ENCODE measurements around the gene PHACTR2. TPM values are rescaled to one million over a fixed set of nuclear protein-coding genes. Genes with fewer than 3 reads are reported as not detected.
"Not testable (repeated sequence)": the region's sequence is repeated elsewhere in the genome, so short reads cannot be mapped to it uniquely, and the experiment has no call there.

Gene PHACTR2
- total RNA-seq, 6 donors from 2014 or later, result 68.1 to 133 (median 109) TPM

GRCh38 chr6:143844006-143844405 is 166.2 kb downstream of the PHACTR2 start:
- Histone ChIP-seq H3K27me3 (no peaks in the 10 kb centered on the region), H3K4me3 (peak overlapping the region; percentile 79 to 94 (median 84)), H3K9me3 (no peaks in the 10 kb centered on the region), H3K36me3 (peaks cover 9 to 43% (median 33%) of the 10 kb centered on the region in 4 donors), H3K4me1 (peaks cover 16 to 25% (median 20%) of the 10 kb centered on the region in 4 donors), H3K27ac (peak overlapping the region; percentile 95 to 96 (median 96))
- no peak for ATAC-seq (ENCODE audit: low FRiP score in 2 of 2)
- 7 to 15% methylated on average over 4 of the region's 4 CpGs for WGBS, 2 donors
- TF ChIP-seq POLR2AphosphoS5 (IDR thresholded peaks at IDR 0.05) (no peak), POLR2A (IDR thresholded peaks at IDR 0.05) (no peak), EP300 (IDR thresholded peaks at IDR 0.05) (no peak)
- TF ChIP-seq, protein P1, sequence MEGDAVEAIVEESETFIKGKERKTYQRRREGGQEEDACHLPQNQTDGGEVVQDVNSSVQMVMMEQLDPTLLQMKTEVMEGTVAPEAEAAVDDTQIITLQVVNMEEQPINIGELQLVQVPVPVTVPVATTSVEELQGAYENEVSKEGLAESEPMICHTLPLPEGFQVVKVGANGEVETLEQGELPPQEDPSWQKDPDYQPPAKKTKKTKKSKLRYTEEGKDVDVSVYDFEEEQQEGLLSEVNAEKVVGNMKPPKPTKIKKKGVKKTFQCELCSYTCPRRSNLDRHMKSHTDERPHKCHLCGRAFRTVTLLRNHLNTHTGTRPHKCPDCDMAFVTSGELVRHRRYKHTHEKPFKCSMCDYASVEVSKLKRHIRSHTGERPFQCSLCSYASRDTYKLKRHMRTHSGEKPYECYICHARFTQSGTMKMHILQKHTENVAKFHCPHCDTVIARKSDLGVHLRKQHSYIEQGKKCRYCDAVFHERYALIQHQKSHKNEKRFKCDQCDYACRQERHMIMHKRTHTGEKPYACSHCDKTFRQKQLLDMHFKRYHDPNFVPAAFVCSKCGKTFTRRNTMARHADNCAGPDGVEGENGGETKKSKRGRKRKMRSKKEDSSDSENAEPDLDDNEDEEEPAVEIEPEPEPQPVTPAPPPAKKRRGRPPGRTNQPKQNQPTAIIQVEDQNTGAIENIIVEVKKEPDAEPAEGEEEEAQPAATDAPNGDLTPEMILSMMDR (IDR thresholded peaks at IDR 0.05), result no peak
- DNase-seq, result no peak

DNA sequence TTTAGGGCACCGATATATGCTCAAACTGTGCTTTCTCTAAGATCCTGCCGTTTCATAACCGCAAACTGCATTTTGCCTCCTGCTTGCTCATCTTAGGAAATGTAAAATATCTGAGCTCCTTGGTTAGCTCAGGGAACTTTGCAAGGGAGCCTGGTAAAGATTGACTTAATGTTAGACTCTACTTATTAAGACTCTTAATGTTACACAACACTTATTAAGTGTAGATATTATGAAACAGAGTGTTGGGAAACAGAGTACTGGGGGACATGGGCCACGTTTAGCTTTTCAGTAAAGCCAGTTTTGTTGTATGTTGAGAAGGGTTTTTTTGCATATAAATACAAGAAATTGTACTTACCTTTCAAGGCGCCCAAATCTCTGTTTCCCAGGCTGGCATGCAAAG is 167.3 kb downstream of the PHACTR2 start:
- ATAC-seq (ENCODE audit: low FRiP score in 2 of 2) (no peak), DNase-seq (no peak)
- Histone ChIP-seq H3K9me3 (no peaks in the 10 kb centered on the region), H3K36me3 (peaks cover 9 to 53% (median 38%) of the 10 kb centered on the region in 4 donors), H3K27ac (peak overlapping the region in 2 of 4 donors; percentile 42 to 44), H3K4me3 (no peak overlapping the region), H3K27me3 (no peaks in the 10 kb centered on the region), H3K4me1 (peaks cover 16 to 25% (median 20%) of the 10 kb centered on the region in 4 donors)
- TF ChIP-seq POLR2AphosphoS5 (IDR thresholded peaks at IDR 0.05), result no peak
- TF ChIP-seq POLR2A (IDR thresholded peaks at IDR 0.05), result no peak
- no peak for TF ChIP-seq EP300 (IDR thresholded peaks at IDR 0.05)
- TF ChIP-seq, protein P1 (IDR thresholded peaks at IDR 0.05), result no peak
- WGBS, 2 donors, result 51 to 65% methylated on average over 5 of the region's 5 CpGs

DNA sequence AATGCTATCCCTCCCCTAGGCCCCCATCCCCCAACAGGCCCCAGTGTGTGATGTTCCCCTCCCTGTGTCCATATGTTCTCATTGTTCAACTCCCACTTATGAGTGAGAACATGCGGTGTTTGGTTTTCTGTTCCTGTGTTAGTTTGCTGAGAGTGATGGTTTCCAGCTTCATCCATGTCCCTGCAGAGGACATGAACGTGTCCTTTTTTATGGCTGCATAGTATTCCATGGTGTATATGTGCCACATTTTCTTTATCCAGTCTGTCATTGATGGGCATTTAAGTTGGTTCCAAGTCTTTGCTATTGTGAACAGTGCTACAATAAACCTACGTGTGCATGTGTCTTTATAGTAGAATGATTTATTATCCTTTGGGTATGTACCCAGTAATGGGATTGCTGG is 173.9 kb downstream of the PHACTR2 start:
- 98% methylated on average over 3 of the region's 3 CpGs for WGBS, 2 donors
- H3K9me3 ChIP-seq; H3K4me3 ChIP-seq; H3K4me1 ChIP-seq; DNase-seq; ATAC-seq (ENCODE audit: low FRiP score in 2 of 2); H3K27me3 ChIP-seq; H3K27ac ChIP-seq: not testable (repeated sequence)
- H3K36me3 ChIP-seq, result peaks cover 9 to 88% (median 55%) of the 10 kb centered on the region in 4 donors

DNA sequence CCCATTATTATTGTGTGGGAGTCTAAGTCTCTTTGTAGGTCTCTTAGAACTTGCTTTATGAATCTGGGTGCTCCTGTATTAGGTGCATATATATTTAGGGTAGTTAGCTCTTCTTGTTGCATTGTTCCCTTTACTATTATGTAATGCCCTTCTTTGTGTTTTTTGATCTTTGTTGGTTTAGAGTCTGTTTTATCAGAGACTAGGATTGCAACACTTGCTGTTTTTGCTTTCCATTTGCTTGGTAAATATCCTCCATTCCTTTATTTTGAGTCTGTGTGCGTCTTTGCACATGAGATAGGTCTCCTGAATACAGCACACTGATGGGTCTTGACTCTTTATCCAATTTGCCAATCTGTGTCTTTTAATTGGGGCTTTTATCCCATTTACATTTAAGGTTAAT is 177.3 kb downstream of the PHACTR2 start:
- not testable (repeated sequence) for H3K4me1 ChIP-seq; H3K27me3 ChIP-seq; H3K9me3 ChIP-seq; H3K27ac ChIP-seq; DNase-seq; H3K4me3 ChIP-seq; ATAC-seq (ENCODE audit: low FRiP score in 2 of 2)
- H3K36me3 ChIP-seq, result peaks cover 5 to 88% (median 56%) of the 10 kb centered on the region in 4 donors
- 97 to 100% methylated on average over 1 of the region's 1 CpG for WGBS, 2 donors

DNA sequence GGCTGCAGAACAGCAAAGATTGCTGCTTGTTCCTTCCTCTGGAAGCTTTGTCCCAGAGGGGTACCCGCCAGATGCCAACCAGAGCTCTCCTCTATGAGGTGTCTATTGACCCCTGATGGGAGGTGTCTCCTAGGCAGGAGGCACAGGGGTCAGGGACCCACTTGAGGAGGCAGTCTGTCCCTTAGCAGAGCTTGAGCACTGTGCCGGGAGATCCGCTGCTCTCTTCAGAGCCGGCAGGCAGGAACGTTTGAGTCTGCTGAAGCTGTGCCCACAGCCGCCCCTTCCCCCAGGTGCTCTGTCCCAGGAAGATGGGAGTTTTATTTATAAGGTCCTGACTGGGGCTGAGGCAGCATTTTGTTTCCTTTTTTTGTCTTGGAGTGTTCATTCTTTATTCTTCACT is 179.0 kb downstream of the PHACTR2 start:
- 93 to 98% methylated on average over 5 to 6 of the region's 6 CpGs for WGBS, 2 donors
- not testable (repeated sequence) for H3K27me3 ChIP-seq; H3K9me3 ChIP-seq; DNase-seq; H3K4me3 ChIP-seq; H3K4me1 ChIP-seq; ATAC-seq (ENCODE audit: low FRiP score in 2 of 2); H3K27ac ChIP-seq
- H3K36me3 ChIP-seq, result peaks cover 5 to 88% (median 52%) of the 10 kb centered on the region in 4 donors

- no peak overlapping the region for H3K4me3 ChIP-seq
- H3K4me1 ChIP-seq, result no peaks in the 10 kb centered on the region
- no peak for TF ChIP-seq POLR2AphosphoS5 (IDR thresholded peaks at IDR 0.05)
- no peak for TF ChIP-seq EP300 (IDR thresholded peaks at IDR 0.05)
- TF ChIP-seq, protein P1 (IDR thresholded peaks at IDR 0.05), result no peak
- TF ChIP-seq POLR2A (IDR thresholded peaks at IDR 0.05), result no peak
- peaks cover 10 to 88% (median 55%) of the 10 kb centered on the region in 4 donors for H3K36me3 ChIP-seq
- ATAC-seq (ENCODE audit: low FRiP score in 2 of 2), result no peak
- no peaks in the 10 kb centered on the region for H3K27me3 ChIP-seq
- DNase-seq, result no peak
- WGBS, 2 donors, result 91 to 97% methylated on average over 5 of the region's 5 CpGs
- H3K27ac ChIP-seq, result no peak overlapping the region
- peaks cover 0 to 3% (median 0%) of the 10 kb centered on the region in 4 donors for H3K9me3 ChIP-seq
These were observed 179.9 kb downstream of the PHACTR2 start for GRCh38 chr6:143857651-143858050.

Measured in upper lobe of left lung (tissue), 6 donors.